ENCODE data around the gene DPYSL5.

Gene DPYSL5

GRCh38 chr2:26873286-26873983, 25.5 kb downstream of the DPYSL5 start:
- TF ChIP-seq CTCF (IDR thresholded peaks at IDR 0.05), result no peak

- TF ChIP-seq CTCF (IDR thresholded peaks at IDR 0.05), result no peak
Observed at GRCh38 chr2:26874514-26874913, 26.6 kb downstream of the DPYSL5 start.

- TF ChIP-seq CTCF (IDR thresholded peaks at IDR 0.05), result no peak
Observed at GRCh38 chr2:26875065-26875634, 27.2 kb downstream of the DPYSL5 start.

- TF ChIP-seq CTCF (IDR thresholded peaks at IDR 0.05), result no peak
Observed at GRCh38 chr2:26875808-26876207, 27.9 kb downstream of the DPYSL5 start.

- TF ChIP-seq CTCF (IDR thresholded peaks at IDR 0.05), result no peak
Observed at GRCh38 chr2:26876260-26876659, 28.3 kb downstream of the DPYSL5 start.

GRCh38 chr2:26877276-26877675, 29.3 kb downstream of the DPYSL5 start:
- no peak for TF ChIP-seq CTCF (IDR thresholded peaks at IDR 0.05)

- no peak for TF ChIP-seq CTCF (IDR thresholded peaks at IDR 0.05)
Observed at GRCh38 chr2:26880161-26880560, 32.2 kb downstream of the DPYSL5 start.

Data from LNCAP (cell line).